ENCODE data around the gene MYMK. TPM values are rescaled to one million over a fixed set of nuclear protein-coding genes. Genes with fewer than 3 reads are reported as not detected.

MYMK gene
- total RNA-seq, 4 donors from 2014 or later, result not detected

DNA sequence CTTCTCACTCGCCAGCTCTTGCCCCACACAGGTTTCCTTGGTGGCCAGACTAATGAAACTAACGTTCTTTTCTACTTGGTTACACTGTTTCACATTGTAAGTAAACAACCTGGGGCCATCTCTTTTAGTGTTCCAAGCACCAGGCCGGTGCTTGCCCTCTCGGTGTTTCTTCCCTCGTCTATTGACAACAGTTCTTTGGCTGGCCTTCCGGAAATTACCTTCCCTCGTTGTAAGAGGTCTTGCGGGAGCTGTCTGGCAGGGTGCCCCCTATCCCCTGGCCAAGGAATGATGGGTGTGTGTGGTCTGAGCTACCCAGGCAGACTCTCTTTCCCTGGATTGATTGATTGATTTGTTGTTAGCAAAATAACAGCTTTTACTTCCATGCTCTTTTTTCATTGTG lies 918 bp upstream of the MYMK start:
- ATAC-seq, result no peak
- Histone ChIP-seq H3K9me3 (no peaks in the 10 kb centered on the region), H3K36me3 (no peaks in the 10 kb centered on the region), H3K4me3 (no peak overlapping the region), H3K27ac (no peak overlapping the region), H3K4me1 (peaks cover 0 to 43% (median 17%) of the 10 kb centered on the region in 3 donors), H3K27me3 (peaks cover 24% of the 10 kb centered on the region)
- WGBS, 2 donors (ENCODE audit: low coverage in 1 of 2), result 30 to 66% methylated on average over 6 to 7 of the region's 8 CpGs
- TF ChIP-seq POLR2AphosphoS5 (IDR thresholded peaks at IDR 0.05), result no peak
- TF ChIP-seq POLR2A (IDR thresholded peaks at IDR 0.05), result no peak
- TF ChIP-seq, protein P1, sequence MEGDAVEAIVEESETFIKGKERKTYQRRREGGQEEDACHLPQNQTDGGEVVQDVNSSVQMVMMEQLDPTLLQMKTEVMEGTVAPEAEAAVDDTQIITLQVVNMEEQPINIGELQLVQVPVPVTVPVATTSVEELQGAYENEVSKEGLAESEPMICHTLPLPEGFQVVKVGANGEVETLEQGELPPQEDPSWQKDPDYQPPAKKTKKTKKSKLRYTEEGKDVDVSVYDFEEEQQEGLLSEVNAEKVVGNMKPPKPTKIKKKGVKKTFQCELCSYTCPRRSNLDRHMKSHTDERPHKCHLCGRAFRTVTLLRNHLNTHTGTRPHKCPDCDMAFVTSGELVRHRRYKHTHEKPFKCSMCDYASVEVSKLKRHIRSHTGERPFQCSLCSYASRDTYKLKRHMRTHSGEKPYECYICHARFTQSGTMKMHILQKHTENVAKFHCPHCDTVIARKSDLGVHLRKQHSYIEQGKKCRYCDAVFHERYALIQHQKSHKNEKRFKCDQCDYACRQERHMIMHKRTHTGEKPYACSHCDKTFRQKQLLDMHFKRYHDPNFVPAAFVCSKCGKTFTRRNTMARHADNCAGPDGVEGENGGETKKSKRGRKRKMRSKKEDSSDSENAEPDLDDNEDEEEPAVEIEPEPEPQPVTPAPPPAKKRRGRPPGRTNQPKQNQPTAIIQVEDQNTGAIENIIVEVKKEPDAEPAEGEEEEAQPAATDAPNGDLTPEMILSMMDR (IDR thresholded peaks at IDR 0.05), result no peak
- TF ChIP-seq EP300 (IDR thresholded peaks at IDR 0.05), result no peak

DNA sequence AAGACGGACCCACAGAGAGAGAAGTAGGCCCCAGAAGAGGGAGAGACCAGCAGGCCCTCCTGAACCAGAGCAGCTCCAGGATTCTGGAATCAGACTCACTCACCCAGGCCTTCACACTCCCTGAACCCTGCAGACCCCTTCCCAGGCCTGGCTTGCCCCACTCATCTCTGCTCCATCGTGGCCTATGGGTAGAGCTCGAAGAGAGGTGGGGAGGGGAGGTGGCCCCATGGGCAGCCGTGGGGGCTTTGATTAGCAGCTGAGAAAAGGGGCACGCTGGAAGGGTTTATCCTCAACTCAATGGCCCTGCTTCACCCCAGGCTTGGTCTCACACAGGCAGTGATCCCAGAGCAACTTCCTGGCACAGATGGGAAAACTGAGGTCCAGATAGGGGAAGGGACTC lies 613 bp downstream of the MYMK start:
- Histone ChIP-seq H3K4me1 (peaks cover 0 to 38% (median 17%) of the 10 kb centered on the region in 3 donors), H3K27ac (no peak overlapping the region), H3K36me3 (no peaks in the 10 kb centered on the region), H3K9me3 (no peaks in the 10 kb centered on the region), H3K27me3 (peaks cover 17% of the 10 kb centered on the region), H3K4me3 (no peak overlapping the region)
- TF ChIP-seq POLR2A (IDR thresholded peaks at IDR 0.05) (no peak), POLR2AphosphoS5 (IDR thresholded peaks at IDR 0.05) (no peak), EP300 (IDR thresholded peaks at IDR 0.05) (no peak)
- TF ChIP-seq, protein P1 (IDR thresholded peaks at IDR 0.05), result no peak
- WGBS, 2 donors (ENCODE audit: low coverage in 1 of 2), result 75 to 88% methylated on average over 1 to 5 of the region's 5 CpGs
- no peak for ATAC-seq

DNA sequence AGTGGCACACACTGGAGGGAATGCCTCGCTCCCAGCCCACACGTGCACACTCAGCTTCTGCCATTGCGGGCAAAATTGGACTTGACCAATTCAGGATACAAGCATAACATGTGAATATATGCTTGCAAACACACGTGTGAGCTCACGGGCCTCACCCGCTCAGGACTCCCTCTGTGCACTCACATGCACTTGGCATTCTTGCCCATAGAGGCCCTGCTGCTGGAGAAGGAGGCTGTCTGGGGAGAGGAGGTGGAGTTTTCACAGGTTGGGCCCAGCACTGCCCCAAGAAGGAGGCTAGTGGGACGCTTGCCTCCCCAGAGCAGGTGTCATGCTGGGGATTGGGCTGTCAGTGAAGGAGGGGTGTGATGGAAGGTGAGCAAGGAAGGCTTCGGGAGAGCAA lies 1.7 kb downstream of the MYMK start:
- Histone ChIP-seq H3K9me3 (no peaks in the 10 kb centered on the region), H3K27ac (no peak overlapping the region), H3K4me1 (peaks cover 0 to 27% (median 11%) of the 10 kb centered on the region in 3 donors), H3K4me3 (no peak overlapping the region), H3K36me3 (no peaks in the 10 kb centered on the region), H3K27me3 (peaks cover 8% of the 10 kb centered on the region)
- no peak for ATAC-seq
- 69 to 93% methylated on average over 2 to 3 of the region's 8 CpGs for WGBS, 2 donors (ENCODE audit: low coverage in 1 of 2)
- TF ChIP-seq POLR2AphosphoS5 (IDR thresholded peaks at IDR 0.05) (no peak), POLR2A (IDR thresholded peaks at IDR 0.05) (no peak), EP300 (IDR thresholded peaks at IDR 0.05) (no peak)
- TF ChIP-seq, protein P1 (IDR thresholded peaks at IDR 0.05), result no peak

DNA sequence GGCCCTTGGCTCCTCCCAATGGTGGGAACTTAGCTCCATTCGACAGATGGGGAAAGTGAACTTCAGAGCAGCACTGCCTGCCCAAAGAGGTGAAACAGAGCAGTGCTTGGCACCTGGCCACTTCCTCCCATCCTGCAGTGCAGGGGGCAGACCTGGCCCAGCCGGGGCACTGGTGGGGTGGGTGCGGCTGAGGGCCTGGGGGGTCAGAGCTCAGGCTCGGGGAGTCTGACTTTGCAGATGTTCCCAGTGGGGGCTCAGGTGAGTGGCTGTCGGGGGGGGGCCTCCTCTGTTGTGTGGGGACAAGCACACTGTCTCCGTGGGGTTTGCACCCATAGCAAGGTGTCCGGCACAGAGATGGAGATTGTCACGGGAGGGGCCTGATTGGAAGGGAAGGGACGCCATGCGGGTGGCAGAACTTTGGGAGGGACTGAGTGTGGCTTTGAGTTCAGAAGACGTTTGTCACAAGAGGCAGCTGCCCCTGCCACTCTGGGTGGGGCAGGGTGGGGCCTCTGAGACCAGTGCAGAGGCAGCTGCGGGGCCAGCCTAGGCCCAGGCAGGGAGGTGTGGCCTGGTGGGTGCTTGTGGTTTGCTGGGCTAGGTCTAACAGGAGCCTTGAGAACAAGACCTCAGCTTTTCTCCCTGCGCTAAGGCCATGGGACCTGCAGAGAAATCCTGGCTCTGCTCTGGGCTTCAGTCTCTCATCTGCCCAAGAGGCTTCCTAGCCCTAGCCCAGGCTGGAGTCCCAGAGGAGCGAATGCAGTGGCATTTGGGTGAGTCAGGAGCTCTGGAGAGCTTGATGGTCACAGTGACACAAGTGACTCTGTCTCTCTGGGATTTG lies 2.5 kb downstream of the MYMK start:
- H3K9me3 ChIP-seq, result no peaks in the 10 kb centered on the region
- no peak for ATAC-seq
- H3K27me3 ChIP-seq, result peaks cover 7% of the 10 kb centered on the region
- H3K27ac ChIP-seq, result no peak overlapping the region
- WGBS, 2 donors (ENCODE audit: low coverage in 1 of 2), result 96% methylated on average over 5 of the region's 14 CpGs; no CpG with 5 or more reads in 1 of the 2 donors
- H3K4me1 ChIP-seq, result peaks cover 0 to 19% (median 6%) of the 10 kb centered on the region in 3 donors
- no peaks in the 10 kb centered on the region for H3K36me3 ChIP-seq
- H3K4me3 ChIP-seq, result no peak overlapping the region
- TF ChIP-seq POLR2A (IDR thresholded peaks at IDR 0.05) (no peak), POLR2AphosphoS5 (IDR thresholded peaks at IDR 0.05) (no peak), EP300 (IDR thresholded peaks at IDR 0.05) (no peak)
- TF ChIP-seq, protein P1 (IDR thresholded peaks at IDR 0.05), result no peak
